T-helper 9 cell (primary cell): ENCODE results near the gene USP37.
"Not testable (repeated sequence)": the region's sequence is repeated elsewhere in the genome, so short reads cannot be mapped to it uniquely, and the experiment has no call there.

ENCODE experiments used
- DNase-seq: peaks from one replicate; pipeline ENCODE4 v3.0.0-alpha.2; 2020

The USP37 gene

DNA sequence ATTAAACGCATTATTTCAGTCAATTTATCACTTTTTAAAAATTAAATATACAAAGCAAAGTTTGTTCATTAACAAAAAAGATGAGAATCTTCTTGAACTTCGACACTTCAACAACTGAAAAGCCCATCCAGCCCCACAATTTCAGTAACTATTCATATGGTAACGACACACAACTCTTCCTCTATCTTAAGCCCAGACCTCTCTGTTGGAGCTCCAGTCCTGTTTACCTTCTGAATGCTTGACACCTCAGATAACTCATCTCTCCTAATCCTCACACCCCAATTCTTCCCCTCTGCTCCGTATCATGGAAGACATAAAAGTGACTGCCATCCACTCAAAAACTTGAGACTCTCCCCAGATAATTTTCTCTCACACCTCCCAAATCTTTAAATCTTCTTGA lies 12.6 kb downstream of the USP37 start:
- DNase-seq, result no peak

DNA sequence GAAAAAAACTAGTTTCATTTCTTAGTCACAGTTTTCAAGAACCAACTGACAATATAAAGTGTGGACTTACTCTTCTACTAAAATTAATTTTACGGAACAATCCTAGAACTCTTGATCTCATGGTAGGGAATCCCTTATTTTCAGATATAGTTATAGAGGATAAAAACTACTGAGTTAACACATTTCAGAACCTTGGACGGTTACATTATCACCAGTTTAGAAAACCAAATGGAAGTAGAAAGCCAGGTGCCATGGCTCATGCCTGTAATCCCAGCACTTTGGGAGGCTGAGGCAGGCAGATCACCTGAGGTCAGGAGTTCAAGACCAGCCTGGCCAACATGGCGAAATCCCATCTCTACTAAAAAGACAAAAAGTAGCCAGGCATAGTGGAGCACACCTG lies 13.9 kb downstream of the USP37 start:
- not testable (repeated sequence) for DNase-seq

DNA sequence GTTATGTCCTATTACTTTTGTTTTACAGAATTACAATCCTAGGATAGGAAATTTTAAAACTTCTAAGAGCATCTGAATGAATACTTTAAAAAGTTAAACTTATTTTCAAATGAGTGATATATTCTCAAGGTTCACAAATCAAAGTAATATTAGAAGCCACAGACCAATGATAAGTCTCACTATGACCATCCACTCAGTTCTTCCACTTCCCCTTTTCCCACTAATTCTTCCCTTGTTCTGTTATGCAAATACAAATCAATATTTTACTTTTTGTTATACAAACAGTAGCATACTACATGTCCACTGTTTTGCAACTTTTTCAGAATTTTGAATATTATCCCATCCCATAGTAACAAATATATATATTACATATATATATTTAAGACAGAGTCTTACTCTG lies 20.2 kb downstream of the USP37 start:
- no peak for DNase-seq

- DNase-seq, result no peak
Observed at GRCh38 chr2:218547511-218547910, 20.6 kb downstream of the USP37 start.

- DNase-seq, result no peak
Observed at GRCh38 chr2:218546012-218546411, 22.1 kb downstream of the USP37 start.

GRCh38 chr2:218540015-218540414 lies 28.1 kb downstream of the USP37 start:
- DNase-seq, result no peak

DNA sequence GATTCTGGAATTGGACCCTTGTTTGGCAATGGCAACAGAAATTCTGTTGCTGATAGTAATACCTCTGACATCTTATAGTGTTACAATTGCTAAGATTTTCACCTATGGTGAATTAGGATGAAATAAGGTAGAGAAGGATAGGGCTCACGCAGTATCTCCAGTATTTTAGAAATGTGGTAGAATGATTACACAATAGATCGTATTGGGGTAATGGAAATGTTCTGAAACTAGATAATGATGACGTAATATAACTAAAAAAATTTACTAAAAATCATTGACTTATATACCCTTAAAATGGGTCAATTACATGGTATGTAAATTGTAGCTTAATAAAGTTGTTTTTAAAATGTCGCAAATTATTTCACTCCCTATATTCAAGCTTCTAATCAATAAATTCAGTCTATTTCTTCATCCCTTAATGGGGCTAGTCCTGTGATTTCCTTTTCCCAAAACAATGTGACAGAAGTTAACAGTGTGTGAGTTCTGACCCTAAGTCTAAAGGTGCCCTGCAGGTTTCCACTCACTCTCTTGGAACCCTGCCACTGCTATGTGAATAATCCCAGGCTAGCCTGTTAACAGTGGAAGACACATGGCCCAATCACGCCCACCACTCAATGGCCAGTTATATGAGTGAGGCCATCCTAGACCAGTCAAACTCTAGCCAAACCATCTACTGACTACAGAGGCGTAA lies 31.2 kb downstream of the USP37 start:
- no peak for DNase-seq

DNA sequence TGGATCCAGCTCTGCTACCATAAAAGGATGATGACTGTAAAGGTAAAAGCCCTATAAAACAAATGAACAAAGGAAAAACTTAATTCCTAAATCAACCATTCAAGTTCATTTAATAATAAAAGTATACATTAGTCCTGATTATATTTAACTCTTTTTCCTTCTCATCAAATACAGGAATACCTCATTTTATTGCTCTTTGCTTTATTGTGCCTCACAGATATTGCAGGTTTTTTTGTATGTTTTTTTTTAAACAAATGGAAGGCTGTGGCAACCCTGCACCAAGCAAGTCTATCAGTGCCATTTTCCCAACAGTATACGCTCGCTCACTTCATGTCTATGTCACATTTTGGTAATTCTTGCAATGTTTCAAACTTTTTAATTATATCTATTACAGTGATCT lies 38.2 kb downstream of the USP37 start:
- no peak for DNase-seq

DNA sequence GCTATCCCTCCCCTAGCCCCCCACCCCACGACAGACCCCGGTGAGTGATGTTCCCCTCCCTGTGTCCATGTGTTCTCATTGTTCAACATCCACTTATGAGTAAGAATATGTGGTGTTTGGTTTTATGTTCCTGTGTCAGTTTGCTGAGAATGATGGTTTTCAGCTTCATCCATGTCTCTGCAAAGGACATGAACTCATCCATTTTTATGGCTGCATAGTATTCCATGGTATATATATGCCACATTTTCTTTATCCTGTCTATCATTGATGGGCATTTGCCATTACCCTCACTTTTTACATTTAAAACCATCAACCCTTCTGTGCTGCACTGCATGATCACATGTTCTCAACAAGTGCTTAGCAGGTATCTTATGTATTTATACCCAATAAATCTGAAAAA lies 39.7 kb downstream of the USP37 start:
- not testable (repeated sequence) for DNase-seq

GRCh38 chr2:218523651-218524050 lies 44.5 kb downstream of the USP37 start:
- no peak for DNase-seq

DNA sequence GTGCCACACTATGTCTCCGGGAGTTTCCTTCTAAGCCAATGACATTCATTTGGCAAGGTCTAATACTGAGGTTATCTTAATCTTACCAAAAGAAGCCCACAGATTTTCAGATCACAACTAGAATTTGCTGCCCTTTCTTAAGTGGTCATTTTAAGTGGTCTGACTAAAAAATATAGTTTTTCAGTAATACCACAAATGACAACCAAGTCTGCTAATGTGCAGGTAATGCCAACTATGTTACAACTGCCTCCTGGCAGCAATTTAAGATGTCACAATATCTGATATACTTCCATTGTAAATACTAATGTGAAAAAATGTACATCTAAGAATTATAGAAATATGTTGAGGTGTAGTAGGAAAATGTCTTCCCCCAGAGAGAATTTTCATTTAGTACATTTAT lies 49.3 kb downstream of the USP37 start:
- no peak for DNase-seq

- no peak for DNase-seq
Observed at GRCh38 chr2:218517434-218518206, 50.5 kb downstream of the USP37 start.

GRCh38 chr2:218516614-218517013 lies 51.5 kb downstream of the USP37 start:
- DNase-seq, result no peak

DNA sequence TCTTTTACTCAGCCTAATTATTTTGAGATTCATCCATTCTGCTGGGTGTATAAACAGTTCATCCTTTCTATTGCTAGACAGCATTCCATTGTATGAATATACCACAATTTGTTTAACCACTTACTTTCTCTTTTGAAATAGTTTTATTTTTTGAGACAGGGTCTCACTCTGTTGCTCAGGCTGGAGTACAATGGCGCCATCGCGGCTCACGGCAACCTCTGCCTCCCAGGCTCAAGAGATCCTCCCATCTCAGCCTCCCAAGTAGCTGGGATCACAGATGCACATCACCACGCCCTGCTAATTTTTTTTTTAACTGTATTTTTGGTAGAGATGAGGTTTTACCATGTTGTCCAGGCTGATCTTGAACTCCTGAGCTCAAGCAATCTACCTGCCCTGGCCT lies 54.5 kb downstream of the USP37 start:
- no peak for DNase-seq

DNA sequence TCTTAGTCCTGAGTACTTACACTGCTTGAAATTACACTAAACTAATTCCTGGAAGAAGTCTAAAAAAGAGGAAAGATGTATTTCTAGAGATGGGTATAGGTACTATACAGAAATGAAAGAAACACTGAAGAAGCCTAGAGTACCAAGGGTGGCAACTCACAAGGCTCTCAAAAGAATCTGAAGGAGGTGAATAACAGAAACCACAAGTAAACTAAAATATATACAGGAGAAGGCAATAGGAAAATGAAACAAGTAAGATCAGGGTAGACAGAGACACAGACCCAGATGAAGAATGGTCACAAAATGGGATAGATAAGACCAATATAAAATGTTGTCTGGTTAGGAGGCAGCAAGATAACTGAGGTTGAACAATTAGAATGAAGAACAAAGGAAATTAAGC lies 59.9 kb downstream of the USP37 start:
- DNase-seq, result no peak

GRCh38 chr2:218505754-218506371 lies 62.3 kb downstream of the USP37 start:
- no peak for DNase-seq

DNA sequence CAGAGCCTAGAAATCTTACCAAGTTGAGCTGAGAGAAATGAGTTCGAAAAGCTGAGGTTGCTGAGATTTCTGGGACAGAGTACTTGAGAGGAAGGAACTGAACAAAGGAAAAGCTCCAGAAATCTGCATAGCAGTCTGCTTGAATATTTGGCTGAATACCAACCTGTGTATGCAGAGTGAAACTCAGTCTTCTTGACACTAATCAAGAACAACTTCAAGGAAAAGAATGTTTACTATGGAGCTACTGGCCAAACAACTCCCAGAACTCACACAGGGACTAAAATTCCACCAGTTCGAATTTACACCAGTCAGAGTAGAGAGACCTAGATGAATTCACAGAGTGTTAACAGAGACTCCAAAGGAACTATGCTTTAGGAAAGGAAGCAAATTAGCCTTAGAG lies 66.5 kb downstream of the USP37 start:
- DNase-seq, result no peak

DNA sequence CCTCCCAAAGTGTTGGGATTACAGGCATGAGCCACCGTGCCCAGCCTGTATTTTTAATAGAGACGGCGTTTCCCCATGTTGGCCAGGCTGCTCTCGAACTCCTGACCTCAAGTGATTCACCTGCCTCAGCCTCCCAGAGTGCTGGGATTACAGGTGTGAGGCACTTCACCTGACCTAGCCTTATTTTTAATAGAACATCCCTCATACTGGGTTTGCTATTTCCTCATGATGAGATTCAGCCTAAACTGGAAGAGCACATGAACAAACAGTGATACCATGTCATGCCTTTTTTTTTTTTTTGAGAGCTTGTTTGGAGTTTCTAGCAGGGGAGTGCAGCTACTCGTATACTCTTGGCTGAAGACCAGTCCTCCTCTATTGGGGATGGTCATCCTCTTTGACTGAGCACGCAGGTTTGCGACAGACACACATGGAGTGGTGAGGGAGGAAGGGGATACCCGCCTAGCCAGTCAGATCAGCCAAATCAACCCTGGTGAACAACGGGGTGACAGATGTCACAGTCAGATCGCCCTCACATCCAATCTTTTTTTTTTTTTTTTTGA lies 67.6 kb downstream of the USP37 start:
- no peak for DNase-seq

- DNase-seq, result no peak
Observed at GRCh38 chr2:218485986-218486667, 82.0 kb downstream of the USP37 start.

- DNase-seq, result no peak
Observed at GRCh38 chr2:218482651-218483050, 85.5 kb downstream of the USP37 start.

DNA sequence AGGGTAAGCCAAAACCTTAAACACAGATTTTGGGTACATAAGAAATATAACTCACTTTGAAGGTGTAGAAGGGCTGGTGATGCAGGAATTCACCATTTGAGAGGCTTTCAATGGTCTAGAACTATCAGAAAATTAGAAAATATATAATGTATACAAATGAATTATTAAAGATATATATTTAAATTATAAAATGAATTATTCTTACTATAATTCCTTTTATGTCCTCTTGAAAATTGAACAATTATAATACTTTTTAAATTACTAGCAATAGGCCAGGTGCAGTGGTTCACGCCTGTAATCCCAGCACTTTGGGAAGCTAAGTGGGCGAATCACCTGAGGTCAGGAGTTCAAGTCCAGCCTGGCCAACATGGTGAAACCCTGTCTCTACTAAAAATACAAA lies 88.6 kb downstream of the USP37 start:
- DNase-seq, result no peak

DNA sequence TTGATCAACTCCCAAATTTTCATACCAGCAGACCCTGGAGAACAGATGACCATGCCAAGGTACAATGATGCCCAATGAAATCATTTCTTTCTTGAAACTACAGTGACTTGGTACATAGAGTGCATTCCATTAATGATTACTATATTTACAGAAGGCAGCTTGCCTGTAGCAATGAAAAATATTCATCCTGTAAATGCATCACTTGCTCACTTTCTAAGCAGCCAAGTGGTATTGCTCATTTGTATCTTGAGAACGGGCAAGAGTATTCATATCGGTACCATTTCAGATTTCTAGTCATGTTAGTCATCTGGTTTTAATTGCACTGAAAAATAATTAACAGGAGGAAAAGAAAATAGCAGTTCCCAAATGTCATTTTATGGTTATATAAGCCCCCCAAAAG lies 89.6 kb downstream of the USP37 start:
- no peak for DNase-seq

GRCh38 chr2:218477247-218477646 lies 90.9 kb downstream of the USP37 start:
- DNase-seq, result no peak
